HL-60 (cell line): ENCODE measurements around the gene CTNNAL1.

ENCODE experiments used
- POLR2AphosphoS5 ChIP-seq: IDR thresholded peaks from 2 replicates; pipeline ENCODE4 v1.6.1; 2012; ENCODE audit warnings: low read depth
- SPI1 ChIP-seq: IDR thresholded peaks from 2 replicates; pipeline ENCODE4 v1.6.1; 2012; ENCODE audit warnings: low read depth, mild to moderate bottlenecking, borderline replicate concordance
- TF ChIP-seq, protein P1 (sequence below): IDR thresholded peaks from one replicate; pipeline ENCODE4 v1.5.1; 2011; ENCODE audit warnings: low read length, control low read depth, inconsistent platforms; ENCODE audit not compliant: insufficient read depth
- TF ChIP-seq, protein P2 (sequence below): IDR thresholded peaks from 2 replicates; pipeline ENCODE4 v1.6.1; 2012; ENCODE audit warnings: low read depth; ENCODE audit not compliant: insufficient replicate concordance

DNA sequence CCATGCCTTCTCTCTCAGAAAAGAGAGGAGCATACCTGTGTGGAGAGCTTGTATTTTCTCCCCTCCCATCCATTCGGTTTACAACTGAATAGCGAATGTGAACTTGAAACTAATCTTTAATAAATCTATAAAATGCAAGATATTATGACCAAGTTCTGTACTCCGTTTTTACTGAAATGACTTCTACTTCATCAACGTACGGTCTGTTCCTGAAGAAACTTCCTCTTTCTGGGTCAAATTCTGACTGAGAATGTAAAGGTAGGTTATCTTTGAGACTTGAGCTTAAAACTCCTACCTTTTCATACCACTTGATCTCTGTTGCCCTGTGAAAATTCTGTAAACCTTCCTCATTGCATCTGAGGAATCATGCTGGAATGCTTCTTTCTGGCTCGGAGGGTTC lies 4.2 kb upstream of the CTNNAL1 start:
- TF ChIP-seq, protein P1, sequence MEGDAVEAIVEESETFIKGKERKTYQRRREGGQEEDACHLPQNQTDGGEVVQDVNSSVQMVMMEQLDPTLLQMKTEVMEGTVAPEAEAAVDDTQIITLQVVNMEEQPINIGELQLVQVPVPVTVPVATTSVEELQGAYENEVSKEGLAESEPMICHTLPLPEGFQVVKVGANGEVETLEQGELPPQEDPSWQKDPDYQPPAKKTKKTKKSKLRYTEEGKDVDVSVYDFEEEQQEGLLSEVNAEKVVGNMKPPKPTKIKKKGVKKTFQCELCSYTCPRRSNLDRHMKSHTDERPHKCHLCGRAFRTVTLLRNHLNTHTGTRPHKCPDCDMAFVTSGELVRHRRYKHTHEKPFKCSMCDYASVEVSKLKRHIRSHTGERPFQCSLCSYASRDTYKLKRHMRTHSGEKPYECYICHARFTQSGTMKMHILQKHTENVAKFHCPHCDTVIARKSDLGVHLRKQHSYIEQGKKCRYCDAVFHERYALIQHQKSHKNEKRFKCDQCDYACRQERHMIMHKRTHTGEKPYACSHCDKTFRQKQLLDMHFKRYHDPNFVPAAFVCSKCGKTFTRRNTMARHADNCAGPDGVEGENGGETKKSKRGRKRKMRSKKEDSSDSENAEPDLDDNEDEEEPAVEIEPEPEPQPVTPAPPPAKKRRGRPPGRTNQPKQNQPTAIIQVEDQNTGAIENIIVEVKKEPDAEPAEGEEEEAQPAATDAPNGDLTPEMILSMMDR, result no peak
- TF ChIP-seq POLR2AphosphoS5 (no peak), SPI1 (no peak)
- TF ChIP-seq, protein P2, sequence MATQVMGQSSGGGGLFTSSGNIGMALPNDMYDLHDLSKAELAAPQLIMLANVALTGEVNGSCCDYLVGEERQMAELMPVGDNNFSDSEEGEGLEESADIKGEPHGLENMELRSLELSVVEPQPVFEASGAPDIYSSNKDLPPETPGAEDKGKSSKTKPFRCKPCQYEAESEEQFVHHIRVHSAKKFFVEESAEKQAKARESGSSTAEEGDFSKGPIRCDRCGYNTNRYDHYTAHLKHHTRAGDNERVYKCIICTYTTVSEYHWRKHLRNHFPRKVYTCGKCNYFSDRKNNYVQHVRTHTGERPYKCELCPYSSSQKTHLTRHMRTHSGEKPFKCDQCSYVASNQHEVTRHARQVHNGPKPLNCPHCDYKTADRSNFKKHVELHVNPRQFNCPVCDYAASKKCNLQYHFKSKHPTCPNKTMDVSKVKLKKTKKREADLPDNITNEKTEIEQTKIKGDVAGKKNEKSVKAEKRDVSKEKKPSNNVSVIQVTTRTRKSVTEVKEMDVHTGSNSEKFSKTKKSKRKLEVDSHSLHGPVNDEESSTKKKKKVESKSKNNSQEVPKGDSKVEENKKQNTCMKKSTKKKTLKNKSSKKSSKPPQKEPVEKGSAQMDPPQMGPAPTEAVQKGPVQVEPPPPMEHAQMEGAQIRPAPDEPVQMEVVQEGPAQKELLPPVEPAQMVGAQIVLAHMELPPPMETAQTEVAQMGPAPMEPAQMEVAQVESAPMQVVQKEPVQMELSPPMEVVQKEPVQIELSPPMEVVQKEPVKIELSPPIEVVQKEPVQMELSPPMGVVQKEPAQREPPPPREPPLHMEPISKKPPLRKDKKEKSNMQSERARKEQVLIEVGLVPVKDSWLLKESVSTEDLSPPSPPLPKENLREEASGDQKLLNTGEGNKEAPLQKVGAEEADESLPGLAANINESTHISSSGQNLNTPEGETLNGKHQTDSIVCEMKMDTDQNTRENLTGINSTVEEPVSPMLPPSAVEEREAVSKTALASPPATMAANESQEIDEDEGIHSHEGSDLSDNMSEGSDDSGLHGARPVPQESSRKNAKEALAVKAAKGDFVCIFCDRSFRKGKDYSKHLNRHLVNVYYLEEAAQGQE, result no peak
